GM04503 (cell line): ENCODE data around the gene RNU6-9.
"Not testable (repeated sequence)": the region's sequence is repeated elsewhere in the genome, so short reads cannot be mapped to it uniquely, and the experiment has no call there.

ENCODE experiments used
- DNase-seq: peaks from one replicate; pipeline ENCODE4 v3.0.0-alpha.2; 2012; ENCODE audit warnings: low read depth

Gene RNU6-9

GRCh38 chr19:861756-862580 lies 31.3 kb upstream of the RNU6-9 start:
- DNase-seq = no peak

- no peak for DNase-seq
These were observed 30.5 kb upstream of the RNU6-9 start for GRCh38 chr19:862581-863314.

GRCh38 chr19:863315-863620 lies 30.0 kb upstream of the RNU6-9 start:
- DNase-seq = no peak

GRCh38 chr19:866769-867300 lies 26.4 kb upstream of the RNU6-9 start:
- no peak for DNase-seq

- no peak for DNase-seq
These were observed 25.9 kb upstream of the RNU6-9 start for GRCh38 chr19:867301-867793.

DNA sequence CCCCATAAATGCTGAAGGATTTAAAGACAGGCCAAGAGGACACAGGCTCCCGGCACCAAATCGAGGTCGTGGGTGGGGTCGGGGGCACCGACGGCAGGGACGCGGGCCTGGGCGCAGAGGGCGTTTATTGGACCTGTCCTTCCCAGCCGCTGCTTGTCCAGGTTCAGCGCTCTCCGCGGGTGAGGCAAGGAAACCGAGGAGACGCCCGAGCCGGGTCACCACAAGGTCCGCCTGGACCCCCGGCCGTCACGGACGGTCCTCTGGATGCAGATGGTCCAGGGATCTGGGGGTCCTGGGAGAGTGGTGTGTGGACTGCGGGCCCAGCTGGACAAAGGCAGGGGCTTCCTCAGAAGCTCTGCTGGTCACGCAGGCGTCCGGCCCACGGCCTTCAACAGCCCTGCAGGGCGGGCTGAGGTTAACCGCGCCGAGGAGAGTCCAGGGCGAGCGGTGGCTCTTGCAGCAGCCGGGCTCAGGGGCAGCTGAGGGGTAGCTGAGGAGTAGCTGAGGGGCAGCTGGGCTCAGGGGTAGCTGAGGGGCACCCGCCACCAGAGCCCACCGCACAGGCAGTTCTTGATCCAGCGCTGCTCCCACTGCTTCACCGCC lies 25.3 kb upstream of the RNU6-9 start:
- no peak for DNase-seq

DNA sequence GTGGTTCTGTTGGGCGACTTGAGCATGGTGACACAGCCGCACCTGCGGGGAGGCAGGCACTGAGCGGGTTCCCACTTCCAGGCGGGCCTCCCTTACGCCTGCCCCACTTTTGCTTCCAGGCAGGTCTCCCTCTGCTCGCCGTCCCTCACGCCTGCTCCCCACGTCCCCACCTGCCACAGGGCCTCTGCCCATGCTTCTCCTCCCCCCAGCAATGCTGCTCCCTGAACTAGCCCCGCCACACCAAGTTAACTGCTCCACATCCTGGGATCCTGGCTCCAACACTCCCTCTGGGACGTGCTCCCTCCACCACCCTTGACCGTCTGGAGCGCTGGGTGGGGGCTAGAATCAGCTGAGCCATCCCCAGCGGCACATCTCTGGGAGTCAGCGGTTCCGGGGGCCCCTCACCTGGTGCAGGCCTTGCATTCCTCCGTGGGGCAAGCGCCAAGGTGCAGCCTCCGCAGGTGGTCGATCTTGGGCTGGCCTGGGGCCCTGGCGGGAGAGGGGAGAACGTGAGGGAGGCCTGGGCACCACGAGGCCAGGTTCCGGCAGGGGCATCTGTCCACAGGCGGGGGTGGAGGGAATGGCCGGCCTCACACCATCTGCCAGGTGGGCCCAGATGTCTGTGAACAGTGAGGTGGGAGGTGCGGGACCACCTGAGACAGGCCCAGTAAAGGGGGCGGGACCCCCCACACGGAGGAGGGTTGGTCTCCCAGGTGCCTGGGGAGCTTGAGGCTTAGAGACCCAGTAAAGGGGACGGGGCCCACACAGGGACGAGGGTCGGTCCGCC lies 24.6 kb upstream of the RNU6-9 start:
- DNase-seq = no peak

DNA sequence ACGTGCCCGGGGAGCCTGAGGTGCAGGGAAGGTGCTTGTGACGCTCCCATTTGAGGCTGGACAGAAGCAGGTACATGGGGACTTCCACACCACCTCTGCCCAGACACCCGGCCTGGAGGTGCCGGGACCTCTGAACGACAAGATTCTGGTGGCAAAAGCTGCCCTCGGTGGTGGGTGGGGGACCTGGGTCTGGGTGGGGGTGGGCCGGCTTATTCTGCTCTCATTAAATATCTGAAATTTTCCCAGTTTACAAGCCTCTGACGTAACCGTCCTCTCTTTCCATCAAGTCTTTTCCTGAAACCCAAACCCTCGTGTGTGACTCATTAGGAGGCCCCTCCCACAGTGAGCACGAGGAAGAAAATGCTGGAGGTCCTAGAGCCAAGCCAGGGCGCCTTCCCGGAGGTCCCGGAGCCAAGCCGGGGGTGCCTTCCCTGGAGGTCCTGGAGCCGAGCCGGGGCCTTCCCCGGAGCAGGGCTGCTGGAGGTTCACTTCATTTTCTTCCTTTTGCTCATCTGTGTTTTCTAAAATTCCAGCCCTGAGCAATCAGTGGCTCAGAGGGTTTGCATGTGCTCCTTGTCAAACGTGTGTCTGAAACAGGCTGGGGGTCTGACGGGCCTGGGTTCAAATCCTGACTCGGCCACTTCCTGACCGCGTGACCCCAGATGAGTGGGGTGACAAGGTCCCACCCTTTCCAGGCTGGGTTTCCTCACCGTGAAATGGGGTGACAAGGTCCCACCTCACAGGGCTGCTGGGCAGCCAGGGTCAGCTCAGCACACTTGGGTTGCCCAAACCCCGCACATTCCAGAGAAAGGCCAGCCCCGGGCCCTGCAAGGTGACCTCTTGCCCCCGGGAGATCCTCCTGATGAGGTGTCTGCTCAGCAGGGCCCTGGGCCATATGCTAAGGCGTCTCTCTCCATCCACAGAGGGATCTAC lies 23.8 kb upstream of the RNU6-9 start:
- peak; percentile 80 for DNase-seq

GRCh38 chr19:870314-870713 lies 23.0 kb upstream of the RNU6-9 start:
- no peak for DNase-seq

- no peak for DNase-seq
These were observed 22.3 kb upstream of the RNU6-9 start for GRCh38 chr19:870963-871401.

GRCh38 chr19:871446-872265 lies 21.6 kb upstream of the RNU6-9 start:
- no peak for DNase-seq

DNA sequence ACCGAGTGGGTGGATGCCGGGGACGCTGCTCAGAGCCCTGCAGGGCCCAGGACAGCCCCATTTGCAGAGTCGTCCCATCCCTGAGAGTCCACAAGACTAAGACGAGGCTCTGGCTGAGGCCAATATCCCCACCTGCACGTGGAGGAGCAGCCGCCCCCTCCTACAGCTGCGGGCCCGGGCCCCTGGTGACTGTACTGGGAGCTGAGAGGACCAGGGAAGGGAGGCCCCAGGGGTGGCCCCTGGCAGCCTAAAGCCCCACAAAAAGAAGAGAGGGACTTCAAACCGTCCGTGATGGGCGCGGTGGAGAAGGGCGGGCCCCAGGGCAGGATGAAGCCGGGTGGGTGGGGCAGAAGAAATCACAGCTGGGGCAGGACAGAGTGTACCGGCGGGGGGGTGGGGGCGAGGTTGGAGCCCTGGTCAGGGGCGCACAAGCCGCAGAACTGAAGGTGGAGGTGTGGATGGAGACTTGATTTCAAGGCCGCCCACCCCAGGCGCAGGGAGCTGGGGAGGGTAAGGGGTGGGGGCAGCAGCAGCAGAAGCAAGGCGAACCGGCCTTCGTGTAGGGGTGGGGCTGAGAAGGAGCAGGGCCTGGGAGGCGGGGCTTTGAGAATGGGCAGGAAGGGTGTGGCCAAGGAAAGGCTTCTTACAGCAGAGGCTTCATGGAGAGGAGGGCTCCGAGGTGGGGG lies 20.9 kb upstream of the RNU6-9 start:
- peak; percentile 52 for DNase-seq

DNA sequence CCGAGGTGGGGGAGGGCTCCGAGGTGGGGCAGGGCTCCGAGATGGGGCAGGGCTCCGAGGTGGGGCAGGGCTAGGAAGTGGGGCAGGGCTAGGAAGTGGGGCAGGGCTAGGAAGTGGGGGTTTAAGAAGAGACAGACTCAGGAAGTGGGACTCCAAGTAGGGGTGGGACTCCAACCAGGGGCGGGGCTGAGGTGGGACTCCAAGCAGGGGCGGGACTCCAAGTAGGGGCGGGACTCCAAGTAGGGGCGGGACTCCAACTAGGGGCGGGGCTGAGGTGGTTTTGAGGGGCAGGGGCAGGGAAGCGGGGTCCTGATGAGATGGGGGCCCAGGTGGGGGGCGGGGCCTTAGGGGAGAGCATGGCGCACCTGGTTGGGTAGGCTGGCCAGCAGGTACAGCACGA lies 20.2 kb upstream of the RNU6-9 start:
- peak; percentile 39 for DNase-seq

DNA sequence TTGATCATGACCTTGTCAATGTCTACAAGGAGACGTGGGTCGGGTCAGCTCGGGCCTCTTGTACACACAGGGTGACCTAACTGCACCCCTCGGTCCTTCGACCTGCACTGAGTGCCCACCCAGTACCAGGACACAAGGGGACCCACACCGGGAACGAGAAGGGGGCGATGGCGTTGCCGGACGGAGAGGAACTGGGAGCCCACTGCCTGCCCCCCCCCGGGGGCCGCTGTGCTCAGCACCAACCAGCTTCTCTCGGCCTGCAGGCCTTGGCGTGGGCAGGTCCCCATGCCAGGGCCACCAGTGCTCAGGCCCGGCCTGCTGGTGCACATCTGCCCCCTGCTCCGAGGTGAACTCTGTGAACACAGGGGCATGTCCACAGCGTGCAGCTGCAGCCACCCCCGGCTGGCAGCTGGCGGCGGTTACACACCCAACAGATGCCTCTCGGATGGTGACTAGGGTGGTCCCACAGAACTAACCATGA lies 19.7 kb upstream of the RNU6-9 start:
- DNase-seq = no peak

DNA sequence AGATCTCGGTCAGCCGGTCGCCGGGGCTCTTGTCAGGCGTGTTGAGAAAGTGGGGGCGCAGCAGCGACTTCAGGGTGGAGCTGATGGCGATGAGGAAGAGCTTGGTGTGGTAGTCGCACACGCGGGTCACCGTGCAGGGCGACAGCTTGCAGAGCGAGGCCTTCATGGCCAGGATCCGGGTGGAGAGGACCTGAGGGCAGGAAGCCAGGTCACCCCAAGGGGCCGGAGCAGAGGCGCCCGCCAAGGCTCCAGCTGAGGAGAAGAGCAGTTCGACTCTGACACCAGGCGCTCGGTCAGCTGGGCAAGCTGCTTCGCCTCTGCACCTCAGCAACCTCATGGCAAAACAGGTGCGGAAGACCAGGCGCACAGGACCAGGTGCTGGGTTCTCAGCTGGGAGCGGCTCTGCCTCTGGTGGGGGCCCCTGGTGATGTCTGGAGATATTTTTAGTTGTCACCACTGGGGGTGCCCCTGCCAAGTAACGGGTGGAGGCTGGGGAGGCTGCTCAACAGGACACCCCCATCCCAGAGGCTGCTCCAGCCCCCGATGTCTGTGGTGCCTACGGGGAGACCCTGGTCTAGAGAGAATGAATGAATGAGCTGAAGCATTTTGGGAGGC lies 17.9 kb upstream of the RNU6-9 start:
- no peak for DNase-seq

DNA sequence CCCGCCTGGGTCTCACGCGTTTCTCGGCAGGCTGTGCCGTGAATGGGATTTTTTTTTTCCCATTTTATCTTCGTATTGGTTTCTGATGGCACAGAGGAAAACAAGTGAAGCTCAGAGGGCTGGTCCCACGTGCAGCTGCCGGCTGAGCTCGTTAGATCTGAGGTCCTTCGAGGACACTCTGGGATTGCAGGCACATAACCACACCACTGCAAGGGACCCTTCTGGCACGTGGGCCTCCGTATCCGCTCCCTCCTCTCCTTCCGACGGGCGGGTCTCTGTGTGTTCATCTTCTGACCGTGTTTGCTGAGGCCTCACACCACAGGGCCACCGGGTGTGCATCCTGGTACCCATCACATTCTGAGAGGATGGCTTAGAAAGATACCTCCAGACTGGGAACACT lies 17.2 kb upstream of the RNU6-9 start:
- no peak for DNase-seq

GRCh38 chr19:876780-877314 lies 16.4 kb upstream of the RNU6-9 start:
- DNase-seq = no peak

DNA sequence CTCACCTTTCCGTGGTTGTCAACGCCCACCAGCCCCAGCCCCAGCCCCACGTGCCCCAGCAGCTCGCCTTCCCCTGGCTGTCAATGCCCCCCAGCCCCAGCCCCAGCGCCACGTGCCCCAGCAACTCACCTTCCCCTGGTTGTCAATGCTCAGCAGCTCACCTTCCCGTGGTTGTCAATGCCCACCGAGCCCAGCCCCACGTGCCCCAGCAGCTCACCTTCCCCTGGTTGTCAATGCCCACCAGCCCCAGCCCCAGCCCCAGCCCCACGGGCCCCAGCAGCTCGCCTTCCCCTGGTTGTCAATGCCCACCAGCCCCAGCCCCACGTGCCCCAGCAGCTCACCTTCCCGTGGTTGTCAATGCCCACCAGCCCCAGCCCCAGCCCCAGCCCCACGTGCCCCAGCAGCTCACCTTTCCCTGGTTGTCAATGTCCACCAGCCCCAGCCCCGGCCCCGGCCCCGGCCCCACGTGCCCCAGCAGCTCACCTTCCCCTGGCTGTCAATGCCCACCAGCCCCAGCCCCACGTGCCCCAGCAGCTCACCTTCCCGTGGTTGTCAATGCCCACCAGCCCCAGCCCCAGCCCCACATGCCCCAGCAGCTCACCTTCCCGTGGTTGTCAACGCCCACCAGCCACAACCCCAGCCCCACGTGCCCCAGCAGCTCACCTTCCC lies 15.2 kb upstream of the RNU6-9 start:
- DNase-seq = not testable (repeated sequence)
